Colonic mucosa (tissue), 4 donors: ENCODE results near the gene TP53I11. TPM values are rescaled to one million over a fixed set of nuclear protein-coding genes. Genes with fewer than 3 reads are reported as not detected.

ENCODE experiments used
- DNase-seq: peaks from one replicate; pipeline ENCODE4 v3.0.0-alpha.2; 2020
- H3K27ac ChIP-seq: fragments of 200-600 bp; one replicate; pipeline ENCODE4 v1.8.0; 2021
- H3K27me3 ChIP-seq: fragments of 200-600 bp; one replicate; pipeline ENCODE4 v1.8.0; 2021
- H3K36me3 ChIP-seq: fragments of 200-600 bp; one replicate; pipeline ENCODE4 v1.8.0; 2021
- H3K4me1 ChIP-seq: fragments of 200-600 bp; one replicate; pipeline ENCODE4 v1.8.0; 2021; ENCODE audit warnings: mild to moderate bottlenecking
- H3K4me3 ChIP-seq: fragments of 200-600 bp; one replicate; pipeline ENCODE4 v1.8.0; 2021
- H3K9ac ChIP-seq, 2 donors: one replicate each; pipeline ENCODE4 v1.7.0; 2013; ENCODE audit warnings: control low read depth in 2 of 2, low read depth in 2 of 2, low read length in 2 of 2
- H3K9me3 ChIP-seq: fragments of 200-600 bp; one replicate; pipeline ENCODE4 v1.8.0; 2021
- intact Hi-C: fragments of 100-400 bp; cut with DNase I; formaldehyde crosslinking; loops from one replicate; pipeline ENCODE4 v1.14.1; 2022
- total RNA-seq, 2 donors: library from RNA; stranded (reverse); fragmentation: NEBNext Ultra II Directional in 1 of 2; extraction: Animal tissue kit (Norgen Biotek cat#: 25700) in 1 of 2; gene quantifications; one replicate each; pipeline ENCODE4 v1.2.1, GENCODE V29; 2021
- TF ChIP-seq, protein P1 (sequence below): fragments of 200-600 bp; IDR thresholded peaks from one replicate; pipeline ENCODE4 v1.8.0; 2022; ENCODE audit warnings: antibody characterized with exemption, mild to moderate bottlenecking
- donor health status: healthy.
- donor health status: DM: no; HTN: no; CAD: no.
- donor health status: DM: no; HTN: no; CAD: no.

The TP53I11 gene
- total RNA-seq, 2 donors from 2014 or later = 103 to 158 TPM

DNA sequence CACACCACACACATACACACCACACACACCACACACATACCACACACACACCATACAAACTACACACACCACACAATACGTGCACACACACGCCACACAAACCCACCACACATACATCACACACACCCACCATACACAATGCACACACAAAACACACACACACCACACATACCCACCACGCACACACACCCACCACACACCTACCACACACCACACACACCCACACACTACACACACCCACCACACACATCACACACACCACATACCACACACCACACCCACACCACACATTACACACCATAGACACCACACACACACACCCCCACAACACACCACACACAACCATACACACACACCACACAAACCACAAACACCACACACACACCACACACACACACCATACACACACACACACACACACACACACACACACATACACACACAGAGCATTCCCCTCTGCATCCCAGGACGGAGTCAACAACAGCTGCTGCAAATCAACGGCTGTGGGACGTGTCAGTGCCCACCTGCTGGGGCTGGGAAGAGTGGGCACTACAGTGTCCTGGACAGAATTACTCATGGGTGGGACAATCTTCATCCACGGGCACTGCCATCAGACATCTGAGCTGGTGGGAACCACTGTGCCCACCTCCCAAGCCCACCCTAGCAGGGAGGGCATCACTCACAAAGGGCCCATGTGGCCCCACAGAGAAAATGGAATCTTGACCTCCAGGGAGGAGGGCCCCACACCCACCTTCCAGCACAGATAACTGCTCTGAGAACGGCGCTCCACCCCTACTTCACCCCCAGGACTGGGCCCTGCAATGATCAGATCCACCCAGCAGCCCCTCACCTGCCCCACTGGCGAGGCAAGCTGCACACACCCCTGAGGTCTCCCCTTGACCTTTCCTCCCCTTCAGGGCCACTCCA is 8.4 kb downstream of the TP53I11 start:
- H3K9ac ChIP-seq = peak overlapping the region in 1 of 2 donors; percentile 44
- intact Hi-C loops = no loop called here
- H3K27me3 ChIP-seq = no peaks in the 10 kb centered on the region
- no peak overlapping the region for H3K27ac ChIP-seq
- peaks cover 18% of the 10 kb centered on the region for H3K4me1 ChIP-seq
- H3K4me3 ChIP-seq = no peak overlapping the region
- no peaks in the 10 kb centered on the region for H3K36me3 ChIP-seq
- no peak for DNase-seq
- no peaks in the 10 kb centered on the region for H3K9me3 ChIP-seq
- TF ChIP-seq, protein P1, sequence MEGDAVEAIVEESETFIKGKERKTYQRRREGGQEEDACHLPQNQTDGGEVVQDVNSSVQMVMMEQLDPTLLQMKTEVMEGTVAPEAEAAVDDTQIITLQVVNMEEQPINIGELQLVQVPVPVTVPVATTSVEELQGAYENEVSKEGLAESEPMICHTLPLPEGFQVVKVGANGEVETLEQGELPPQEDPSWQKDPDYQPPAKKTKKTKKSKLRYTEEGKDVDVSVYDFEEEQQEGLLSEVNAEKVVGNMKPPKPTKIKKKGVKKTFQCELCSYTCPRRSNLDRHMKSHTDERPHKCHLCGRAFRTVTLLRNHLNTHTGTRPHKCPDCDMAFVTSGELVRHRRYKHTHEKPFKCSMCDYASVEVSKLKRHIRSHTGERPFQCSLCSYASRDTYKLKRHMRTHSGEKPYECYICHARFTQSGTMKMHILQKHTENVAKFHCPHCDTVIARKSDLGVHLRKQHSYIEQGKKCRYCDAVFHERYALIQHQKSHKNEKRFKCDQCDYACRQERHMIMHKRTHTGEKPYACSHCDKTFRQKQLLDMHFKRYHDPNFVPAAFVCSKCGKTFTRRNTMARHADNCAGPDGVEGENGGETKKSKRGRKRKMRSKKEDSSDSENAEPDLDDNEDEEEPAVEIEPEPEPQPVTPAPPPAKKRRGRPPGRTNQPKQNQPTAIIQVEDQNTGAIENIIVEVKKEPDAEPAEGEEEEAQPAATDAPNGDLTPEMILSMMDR = no peak

DNA sequence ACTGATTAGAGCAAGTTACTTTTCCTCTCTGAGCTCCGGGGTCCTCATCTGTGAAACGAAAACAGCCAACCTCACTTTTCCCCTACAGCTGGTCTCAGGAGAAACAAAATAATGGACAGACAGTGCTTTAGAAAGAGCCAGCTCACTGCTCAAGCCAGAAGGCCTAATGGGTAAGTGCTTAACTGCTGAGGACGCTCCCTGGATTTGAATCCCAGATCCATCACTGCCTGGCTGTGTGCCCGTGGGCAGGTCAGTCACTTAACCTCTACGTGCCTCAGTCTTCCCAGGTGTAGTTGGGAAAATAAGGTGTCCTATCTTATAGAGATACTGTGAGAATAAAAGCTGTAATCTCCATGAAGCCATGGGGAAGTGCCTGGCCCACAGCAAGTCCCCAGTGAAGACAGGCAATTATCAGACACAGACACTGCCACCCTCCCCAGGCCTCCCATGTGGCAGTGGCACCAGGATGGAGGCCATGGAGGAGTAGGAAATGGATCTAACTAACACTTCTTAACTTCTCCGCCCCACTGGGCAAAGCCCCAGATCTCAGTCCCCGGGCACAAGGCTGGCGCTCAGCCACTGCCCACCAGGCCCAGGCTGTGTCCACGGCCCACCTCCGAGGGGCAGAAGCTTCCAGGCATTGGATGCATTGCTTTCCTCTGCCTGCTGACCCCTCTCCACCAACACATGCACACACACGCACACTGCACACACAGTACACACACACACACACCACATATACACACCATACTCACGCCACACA is 9.2 kb downstream of the TP53I11 start:
- no peak overlapping the region for H3K27ac ChIP-seq
- TF ChIP-seq, protein P1 = no peak
- H3K9ac ChIP-seq = no peak overlapping the region
- intact Hi-C loops = no loop called here
- H3K4me3 ChIP-seq = no peak overlapping the region
- DNase-seq = no peak
- H3K36me3 ChIP-seq = no peaks in the 10 kb centered on the region
- H3K27me3 ChIP-seq = no peaks in the 10 kb centered on the region
- no peaks in the 10 kb centered on the region for H3K9me3 ChIP-seq
- H3K4me1 ChIP-seq = peaks cover 18% of the 10 kb centered on the region

DNA sequence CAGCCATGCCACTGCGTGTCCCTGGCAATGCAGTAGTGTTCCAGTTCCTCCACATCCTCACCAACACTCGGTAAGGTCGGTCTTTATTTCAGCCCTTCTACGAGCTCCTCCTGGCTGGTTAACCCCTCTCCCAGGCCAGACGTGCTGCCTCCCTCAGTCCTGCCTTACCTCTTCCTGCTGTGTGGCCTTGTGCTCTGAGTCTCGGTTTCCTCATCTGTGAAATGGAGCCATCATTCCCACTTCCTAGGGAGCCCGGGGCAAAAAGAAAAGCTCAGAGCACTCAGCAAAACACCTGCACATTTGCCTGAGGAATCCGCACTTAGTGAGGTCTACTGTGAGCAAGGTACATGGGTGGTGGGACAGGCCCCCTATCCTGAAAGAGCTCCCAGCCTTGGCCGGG is 9.8 kb downstream of the TP53I11 start:
- H3K9me3 ChIP-seq = no peaks in the 10 kb centered on the region
- no peak for DNase-seq
- H3K4me1 ChIP-seq = peaks cover 18% of the 10 kb centered on the region
- intact Hi-C loops = no loop called here
- no peak overlapping the region for H3K27ac ChIP-seq
- no peak overlapping the region for H3K9ac ChIP-seq
- H3K27me3 ChIP-seq = no peaks in the 10 kb centered on the region
- no peak overlapping the region for H3K4me3 ChIP-seq
- TF ChIP-seq, protein P1 = no peak
- no peaks in the 10 kb centered on the region for H3K36me3 ChIP-seq

DNA sequence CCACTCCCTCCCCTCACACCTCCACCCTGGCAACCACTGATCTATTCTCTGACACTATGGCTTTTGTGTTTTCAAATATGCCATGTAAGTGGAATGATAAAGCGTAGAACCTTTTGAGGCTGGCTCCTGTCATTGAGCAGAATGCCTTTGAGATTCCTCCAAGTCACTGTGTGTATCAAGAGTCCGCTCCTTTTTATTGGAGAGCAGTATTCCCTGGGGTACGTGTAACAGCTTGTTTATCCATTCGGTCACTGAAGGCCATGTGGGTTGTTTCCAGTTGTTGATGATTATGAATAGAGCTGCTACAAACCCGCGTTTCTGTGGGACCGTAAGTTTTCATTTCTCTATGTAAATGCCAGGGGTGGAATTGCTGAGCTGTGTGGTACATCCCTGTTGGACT is 10.3 kb downstream of the TP53I11 start:
- peaks cover 18% of the 10 kb centered on the region for H3K4me1 ChIP-seq
- TF ChIP-seq, protein P1 = no peak
- no peak overlapping the region for H3K27ac ChIP-seq
- DNase-seq = no peak
- no peak overlapping the region for H3K4me3 ChIP-seq
- no peaks in the 10 kb centered on the region for H3K27me3 ChIP-seq
- intact Hi-C loops = no loop called here
- H3K9ac ChIP-seq = no peak overlapping the region
- H3K36me3 ChIP-seq = no peaks in the 10 kb centered on the region
- no peaks in the 10 kb centered on the region for H3K9me3 ChIP-seq

DNA sequence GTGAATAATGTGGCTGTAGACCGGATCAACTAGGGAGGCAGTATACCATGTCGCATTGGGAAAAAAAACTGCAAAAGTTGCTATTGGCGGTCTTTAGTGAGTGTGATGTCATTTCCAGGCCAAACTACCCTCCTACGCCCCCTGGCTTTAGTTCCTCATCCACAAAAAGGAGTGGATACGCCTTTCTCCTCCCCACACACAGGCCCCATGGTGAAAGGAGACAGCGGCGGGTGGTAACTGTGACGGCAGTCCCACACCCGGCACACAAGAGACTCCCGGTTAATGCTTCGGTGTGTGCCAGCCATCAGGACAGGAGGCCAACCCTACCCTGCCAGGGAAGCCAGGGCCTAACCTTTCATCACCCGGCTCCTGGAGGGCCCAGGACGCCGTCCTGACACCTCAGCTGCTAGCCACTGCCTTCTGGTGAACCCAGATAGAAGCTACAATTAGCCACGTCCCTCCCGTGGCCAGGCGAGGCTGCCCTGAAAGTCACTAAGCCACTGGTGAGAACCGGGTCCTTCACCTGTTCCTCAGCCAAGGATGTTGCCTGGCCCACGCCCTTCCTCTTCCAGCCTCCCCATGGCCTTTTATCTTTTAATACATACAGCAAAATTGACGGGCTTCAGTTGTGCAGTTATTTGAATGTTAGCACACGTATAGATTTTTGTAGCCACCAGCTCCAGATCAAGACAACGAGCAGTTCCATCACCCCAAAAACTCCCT is 10.8 kb downstream of the TP53I11 start:
- no peak overlapping the region for H3K9ac ChIP-seq
- TF ChIP-seq, protein P1 = no peak
- no peaks in the 10 kb centered on the region for H3K36me3 ChIP-seq
- no peaks in the 10 kb centered on the region for H3K9me3 ChIP-seq
- no peak overlapping the region for H3K4me3 ChIP-seq
- H3K27ac ChIP-seq = no peak overlapping the region
- no peak for DNase-seq
- no peaks in the 10 kb centered on the region for H3K27me3 ChIP-seq
- H3K4me1 ChIP-seq = peaks cover 18% of the 10 kb centered on the region
- intact Hi-C loops = no loop called here
